Cardiac muscle cell (in vitro differentiated cells and primary cell): Measurements from ENCODE around the gene PRKCZ. TPM values are rescaled to one million over a fixed set of nuclear protein-coding genes. Genes with fewer than 3 reads are reported as not detected.

Experiments used
- DNase-seq, 2 donors: peaks; one replicate each; pipeline versions ENCODE4 v3.0.0 to v3.0.0-alpha.2; 2010 to 2017; ENCODE audit warnings: low read depth in 1 of 2, low spot score in 1 of 2
- H3K27ac ChIP-seq: fragments of 200-600 bp; sonication (generic); 2 replicates; pipeline ENCODE4 v1.5.1; 2016
- H3K27me3 ChIP-seq: fragments of 200-600 bp; sonication (generic); 2 replicates; pipeline ENCODE4 v1.6.0; 2016; ENCODE audit warnings: control low read depth
- H3K36me3 ChIP-seq: fragments of 200-600 bp; sonication (generic); 2 replicates; pipeline ENCODE4 v1.5.1; 2016; ENCODE audit warnings: control low read depth
- H3K4me1 ChIP-seq: fragments of 200-600 bp; sonication (generic); 2 replicates; pipeline ENCODE4 v1.8.1; 2017; ENCODE audit warnings: low read depth, mild to moderate bottlenecking, mixed run types
- H3K4me3 ChIP-seq: fragments of 200-600 bp; sonication (generic); 2 replicates; pipeline ENCODE4 v1.5.1; 2016; ENCODE audit warnings: mild to moderate bottlenecking
- H3K9me3 ChIP-seq: fragments of 200-600 bp; sonication (generic); 2 replicates; pipeline ENCODE4 v1.5.1; 2017; ENCODE audit warnings: low read depth, mild to moderate bottlenecking, control low read depth
- polyA plus RNA-seq: library from polyadenylated mRNA; unstranded; fragments of >200 nt; fragmentation: Nextera tagmentation; extraction: Ambion mirVana; gene quantifications from 2 replicates; pipeline ENCODE4 v1.2.1, GENCODE V29; 2016
- total RNA-seq: library from RNA; depleted of rRNA; stranded (reverse); fragments of >200 nt; gene quantifications from 2 replicates; pipeline ENCODE4 v1.2.3, GENCODE V29; 2016
- TF ChIP-seq, protein P1 (sequence below): IDR thresholded peaks from 2 replicates; pipeline ENCODE4 v1.5.1; 2012; ENCODE audit warnings: low read depth, mild to moderate bottlenecking, low read length

The PRKCZ gene
- total and polyA plus RNA-seq, 2 experiments from 2014 or later: 44.6 to 50.9 TPM

GRCh38 chr1:2184531-2184930, 134.3 kb downstream of the PRKCZ start:
- Histone ChIP-seq H3K9me3 (no peaks in the 10 kb centered on the region), H3K36me3 (peaks cover 8% of the 10 kb centered on the region), H3K27ac (no peak overlapping the region), H3K27me3 (no peaks in the 10 kb centered on the region), H3K4me1 (no peaks in the 10 kb centered on the region), H3K4me3 (no peak overlapping the region)
- TF ChIP-seq, protein P1, sequence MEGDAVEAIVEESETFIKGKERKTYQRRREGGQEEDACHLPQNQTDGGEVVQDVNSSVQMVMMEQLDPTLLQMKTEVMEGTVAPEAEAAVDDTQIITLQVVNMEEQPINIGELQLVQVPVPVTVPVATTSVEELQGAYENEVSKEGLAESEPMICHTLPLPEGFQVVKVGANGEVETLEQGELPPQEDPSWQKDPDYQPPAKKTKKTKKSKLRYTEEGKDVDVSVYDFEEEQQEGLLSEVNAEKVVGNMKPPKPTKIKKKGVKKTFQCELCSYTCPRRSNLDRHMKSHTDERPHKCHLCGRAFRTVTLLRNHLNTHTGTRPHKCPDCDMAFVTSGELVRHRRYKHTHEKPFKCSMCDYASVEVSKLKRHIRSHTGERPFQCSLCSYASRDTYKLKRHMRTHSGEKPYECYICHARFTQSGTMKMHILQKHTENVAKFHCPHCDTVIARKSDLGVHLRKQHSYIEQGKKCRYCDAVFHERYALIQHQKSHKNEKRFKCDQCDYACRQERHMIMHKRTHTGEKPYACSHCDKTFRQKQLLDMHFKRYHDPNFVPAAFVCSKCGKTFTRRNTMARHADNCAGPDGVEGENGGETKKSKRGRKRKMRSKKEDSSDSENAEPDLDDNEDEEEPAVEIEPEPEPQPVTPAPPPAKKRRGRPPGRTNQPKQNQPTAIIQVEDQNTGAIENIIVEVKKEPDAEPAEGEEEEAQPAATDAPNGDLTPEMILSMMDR: no peak
- DNase-seq: no peak

- TF ChIP-seq, protein P1: no peak
- Histone ChIP-seq H3K27ac (no peak overlapping the region), H3K4me1 (no peaks in the 10 kb centered on the region), H3K36me3 (peaks cover 8% of the 10 kb centered on the region), H3K27me3 (no peaks in the 10 kb centered on the region), H3K4me3 (no peak overlapping the region), H3K9me3 (no peaks in the 10 kb centered on the region)
- DNase-seq: no peak
These were observed 134.7 kb downstream of the PRKCZ start for GRCh38 chr1:2184934-2185333.

GRCh38 chr1:2185880-2186855, 136.0 kb downstream of the PRKCZ start:
- H3K4me1 ChIP-seq: no peaks in the 10 kb centered on the region
- no peak overlapping the region for H3K27ac ChIP-seq
- H3K9me3 ChIP-seq: no peaks in the 10 kb centered on the region
- H3K27me3 ChIP-seq: no peaks in the 10 kb centered on the region
- TF ChIP-seq, protein P1: no peak
- no peak for DNase-seq
- no peak overlapping the region for H3K4me3 ChIP-seq
- peaks cover 8% of the 10 kb centered on the region for H3K36me3 ChIP-seq

GRCh38 chr1:2186901-2187300, 136.7 kb downstream of the PRKCZ start:
- Histone ChIP-seq H3K4me1 (peaks cover 2% of the 10 kb centered on the region), H3K27me3 (no peaks in the 10 kb centered on the region), H3K4me3 (no peak overlapping the region), H3K9me3 (no peaks in the 10 kb centered on the region), H3K36me3 (peaks cover 8% of the 10 kb centered on the region), H3K27ac (no peak overlapping the region)
- TF ChIP-seq, protein P1: no peak
- no peak for DNase-seq

- H3K27me3 ChIP-seq: no peaks in the 10 kb centered on the region
- TF ChIP-seq, protein P1: no peak
- H3K9me3 ChIP-seq: no peaks in the 10 kb centered on the region
- peaks cover 9% of the 10 kb centered on the region for H3K4me1 ChIP-seq
- H3K36me3 ChIP-seq: peaks cover 8% of the 10 kb centered on the region
- no peak overlapping the region for H3K27ac ChIP-seq
- DNase-seq: no peak
- H3K4me3 ChIP-seq: no peak overlapping the region
These were observed 137.4 kb downstream of the PRKCZ start for GRCh38 chr1:2187619-2188018.
